Smooth muscle cell (in vitro differentiated cells): Measurements from ENCODE around the gene SRRM3. TPM values are rescaled to one million over a fixed set of nuclear protein-coding genes. Genes with fewer than 3 reads are reported as not detected.
"Not testable (repeated sequence)": the region's sequence is repeated elsewhere in the genome, so short reads cannot be mapped to it uniquely, and the experiment has no call there.

Source experiments
- DNase-seq: peaks from one replicate; lab custom pipeline; 2025; ENCODE audit not compliant: unreplicated experiment; lab: John Stamatoyannopoulos, UW
- H2AFZ ChIP-seq: fragments of 200-600 bp; sonication (generic); 2 replicates; pipeline ENCODE4 v1.6.0; 2016; ENCODE audit warnings: antibody characterized with exemption, low read depth, mild to moderate bottlenecking
- H3F3A ChIP-seq: fragments of 200-600 bp; sonication (generic); 2 replicates; pipeline ENCODE4 v1.6.0; 2017; ENCODE audit warnings: antibody characterized with exemption, low read depth
- H3K27ac ChIP-seq: fragments of 200-600 bp; sonication (generic); 2 replicates; pipeline ENCODE4 v1.5.1; 2016; ENCODE audit warnings: low read depth, mild to moderate bottlenecking
- H3K27me3 ChIP-seq: fragments of 200-600 bp; sonication (generic); 2 replicates; pipeline ENCODE4 v1.6.1; 2016; ENCODE audit warnings: low read depth, mild to moderate bottlenecking
- H3K36me3 ChIP-seq: fragments of 200-600 bp; sonication (generic); 2 replicates; pipeline ENCODE4 v1.5.1; 2016; ENCODE audit warnings: low read depth
- H3K4me1 ChIP-seq: fragments of 200-600 bp; sonication (generic); 2 replicates; pipeline ENCODE4 v1.5.1; 2016; ENCODE audit warnings: low read depth
- H3K4me2 ChIP-seq: fragments of 200-600 bp; sonication (generic); 2 replicates; pipeline ENCODE4 v1.6.0; 2016; ENCODE audit warnings: mild to moderate bottlenecking
- H3K4me3 ChIP-seq: fragments of 200-600 bp; sonication (generic); 2 replicates; pipeline ENCODE4 v1.5.1; 2016; ENCODE audit warnings: mild to moderate bottlenecking
- H3K79me2 ChIP-seq: fragments of 200-600 bp; sonication (generic); 2 replicates; pipeline ENCODE4 v1.6.0; 2016; ENCODE audit warnings: low read depth, mild to moderate bottlenecking
- H3K9ac ChIP-seq: fragments of 200-600 bp; sonication (generic); 2 replicates; pipeline ENCODE4 v1.6.0; 2016; ENCODE audit warnings: low read depth
- H3K9me3 ChIP-seq: fragments of 200-600 bp; sonication (generic); replicated peaks from 2 replicates; pipeline ENCODE4 v1.5.1; 2016; ENCODE audit warnings: low read depth
- H4K20me1 ChIP-seq: fragments of 200-600 bp; sonication (generic); 2 replicates; pipeline ENCODE4 v1.6.0; 2016; ENCODE audit warnings: low read depth
- CTCF ChIP-seq: fragments of 200-600 bp; sonication (generic); IDR thresholded peaks from 2 replicates; pipeline ENCODE4 v1.5.1; 2017; ENCODE audit warnings: borderline replicate concordance, mild to moderate bottlenecking, antibody characterized with exemption; ENCODE audit not compliant: insufficient read depth, poor library complexity, severe bottlenecking
- WGBS: methylation state at CpG from one replicate; pipeline ENCODE4 v1.1.7; 2016; ENCODE audit warnings: low lambda C conversion rate; 5-methylcytosine and 5-hydroxymethylcytosine counted together
- polyA plus RNA-seq: library from polyadenylated mRNA; unstranded; fragments of >200 nt; fragmentation: Nextera tagmentation; extraction: Ambion mirVana; gene quantifications from 2 replicates; pipeline ENCODE4 v1.2.1, GENCODE V29; 2016
- total RNA-seq: library from RNA; depleted of rRNA; stranded (reverse); fragments of >200 nt; gene quantifications from 2 replicates; pipeline ENCODE4 v1.2.3, GENCODE V29; 2014

Gene SRRM3
- total and polyA plus RNA-seq, 2 experiments from 2014 or later, result 3.6 to 10.9 TPM

GRCh38 chr7:76267107-76267893 is 65.6 kb downstream of the SRRM3 start:
- no peaks in the 10 kb centered on the region for H3F3A ChIP-seq
- H3K9ac ChIP-seq, result no peak overlapping the region
- no peak overlapping the region for H3K27ac ChIP-seq
- whole genome bisulfite sequencing, result 4% methylated on average over 40 of the region's 68 CpGs
- TF ChIP-seq CTCF, result no peak
- H3K9me3 ChIP-seq, result no peaks in the 10 kb centered on the region
- H3K4me3 ChIP-seq, result peak overlapping the region; percentile 42
- H2AFZ ChIP-seq, result peak overlapping the region; percentile 62
- H3K79me2 ChIP-seq, result no peaks in the 10 kb centered on the region
- peaks cover 12% of the 10 kb centered on the region for H3K4me1 ChIP-seq
- no peaks in the 10 kb centered on the region for H4K20me1 ChIP-seq
- H3K4me2 ChIP-seq, result peak overlapping the region; percentile 86
- no peak for DNase-seq
- no peaks in the 10 kb centered on the region for H3K36me3 ChIP-seq
- peaks cover 33% of the 10 kb centered on the region for H3K27me3 ChIP-seq

GRCh38 chr7:76267894-76268183 is 66.1 kb downstream of the SRRM3 start:
- H3K9ac ChIP-seq, result no peak overlapping the region
- H3K79me2 ChIP-seq, result no peaks in the 10 kb centered on the region

GRCh38 chr7:76268376-76268775 is 66.7 kb downstream of the SRRM3 start:
- H3K36me3 ChIP-seq, result no peaks in the 10 kb centered on the region
- no peak overlapping the region for H3K4me2 ChIP-seq
- no peak overlapping the region for H3K4me3 ChIP-seq
- no peaks in the 10 kb centered on the region for H3K9me3 ChIP-seq
- peaks cover 19% of the 10 kb centered on the region for H3K4me1 ChIP-seq
- H3K27ac ChIP-seq, result no peak overlapping the region
- no peaks in the 10 kb centered on the region for H4K20me1 ChIP-seq
- H3K9ac ChIP-seq, result no peak overlapping the region
- H3K27me3 ChIP-seq, result peaks cover 36% of the 10 kb centered on the region
- WGBS, result 69% methylated on average over 5 of the region's 5 CpGs
- no peak for DNase-seq
- H3F3A ChIP-seq, result no peaks in the 10 kb centered on the region
- no peaks in the 10 kb centered on the region for H3K79me2 ChIP-seq
- H2AFZ ChIP-seq, result no peak overlapping the region
- TF ChIP-seq CTCF, result no peak

More at GRCh38 chr7:76267894-76268183, 66.1 kb downstream of the SRRM3 start:
- WGBS, result no CpG with 5 or more reads among the region's 4 CpGs
- H3K4me1 ChIP-seq, result peaks cover 15% of the 10 kb centered on the region
- no peaks in the 10 kb centered on the region for H3K36me3 ChIP-seq
- no peak overlapping the region for H3K4me3 ChIP-seq
- H3K9me3 ChIP-seq, result no peaks in the 10 kb centered on the region
- H3K4me2 ChIP-seq, result no peak overlapping the region
- H4K20me1 ChIP-seq, result no peaks in the 10 kb centered on the region
- no peak overlapping the region for H3K27ac ChIP-seq
- no peak for TF ChIP-seq CTCF
- H2AFZ ChIP-seq, result no peak overlapping the region
- H3K27me3 ChIP-seq, result peaks cover 33% of the 10 kb centered on the region
- no peaks in the 10 kb centered on the region for H3F3A ChIP-seq
- DNase-seq, result no peak

- H3K27ac ChIP-seq, result no peak overlapping the region
- H3K36me3 ChIP-seq, result no peaks in the 10 kb centered on the region
- no peaks in the 10 kb centered on the region for H4K20me1 ChIP-seq
- peaks cover 36% of the 10 kb centered on the region for H3K27me3 ChIP-seq
- H3K9me3 ChIP-seq, result no peaks in the 10 kb centered on the region
- DNase-seq, result no peak
- H3K9ac ChIP-seq, result no peak overlapping the region
- TF ChIP-seq CTCF, result no peak
- no peaks in the 10 kb centered on the region for H3F3A ChIP-seq
- 26% methylated on average over 5 of the region's 5 CpGs for whole genome bisulfite sequencing
- no peak overlapping the region for H3K4me3 ChIP-seq
- H3K79me2 ChIP-seq, result no peaks in the 10 kb centered on the region
- peaks cover 23% of the 10 kb centered on the region for H3K4me1 ChIP-seq
- no peak overlapping the region for H2AFZ ChIP-seq
- H3K4me2 ChIP-seq, result no peak overlapping the region
Observed at GRCh38 chr7:76269895-76270294, 68.2 kb downstream of the SRRM3 start.

- H3K27me3 ChIP-seq, result peaks cover 36% of the 10 kb centered on the region
- not testable (repeated sequence) for H3K9ac ChIP-seq, H3K9me3 ChIP-seq, H4K20me1 ChIP-seq, H3K4me2 ChIP-seq, H3F3A ChIP-seq, H3K4me3 ChIP-seq, H2AFZ ChIP-seq, H3K36me3 ChIP-seq, DNase-seq, H3K27ac ChIP-seq, H3K79me2 ChIP-seq
- WGBS, result 92% methylated on average over 2 of the region's 2 CpGs
- H3K4me1 ChIP-seq, result peaks cover 23% of the 10 kb centered on the region
Observed at GRCh38 chr7:76271384-76271783, 69.7 kb downstream of the SRRM3 start.
